HCT116 (cell line): ENCODE results near the gene OGFOD2. TPM values are rescaled to one million over a fixed set of nuclear protein-coding genes. Genes with fewer than 3 reads are reported as not detected.

ENCODE experiments used
- ATAC-seq: fragments of 200-7000 bp; cut with Tn5 transposase; 2 replicates; pipeline ENCODE4 v1.9.1; 2020; ENCODE audit warnings: mild to moderate bottlenecking, moderate library complexity
- BruUV-seq: library from RNA; stranded (reverse); fragments of 400-500 nt; replicated peaks from 2 replicates; lab custom pipeline; 2021; lab: Mats Ljungman, UMichigan
- CTCF ChIA-PET: fragments of 300-600 bp; sonication (Branson Sonifier 250); formaldehyde crosslinking; loops from one replicate; lab custom pipeline; 2021; ENCODE audit warnings: antibody characterized with exemption; lab: Charles Lee
- POLR2A ChIA-PET: fragments of 300-600, 350-600 bp; sonication (Branson Sonifier 250); formaldehyde crosslinking; loops from one replicate; lab custom pipeline; 2021; ENCODE audit warnings: antibody characterized with exemption; lab: Charles Lee
- RAD21 ChIA-PET, 2 experiments: fragments of 300-600 bp; sonication (Branson Sonifier 250); formaldehyde crosslinking; loops; one replicate each; lab custom pipeline; 2023; ENCODE audit warnings: low total read pairs in 2 of 2; ENCODE audit not compliant: uncharacterized antibody in 2 of 2, unreplicated experiment in 2 of 2, low non-redundant PET in 1 of 2; lab: Charles Lee
- DNase-seq: peaks from one replicate; pipeline ENCODE4 v3.0.0-alpha.2; 2010; ENCODE audit warnings: low read depth, low spot score
- H2AFZ ChIP-seq: fragments of 200-600 bp; shearing (Covaris generic), sonication (generic); 2 replicates; pipeline ENCODE4 v1.6.1; 2017; ENCODE audit warnings: low read depth, mixed run types, mixed read lengths, antibody characterized with exemption, low read length; ENCODE audit not compliant: poor library complexity, severe bottlenecking
- H3K27ac ChIP-seq: 2 replicates; pipeline ENCODE4 v1.5.1; 2012; ENCODE audit warnings: low read depth, low read length
- H3K27me3 ChIP-seq: fragments of 200-600 bp; sonication (generic); 2 replicates; pipeline ENCODE4 v1.6.1; 2016; ENCODE audit warnings: mixed run types, low read length, mixed read lengths; ENCODE audit not compliant: insufficient read depth
- H3K36me3 ChIP-seq, 2 experiments: fragments of 200-500 bp in 1 of 2; fragments of 200-600 bp in 1 of 2; sonication (Bioruptor generic) in 1 of 2; sonication (generic) in 1 of 2; 2 replicates each; pipeline versions ENCODE4 v1.5.1 to v1.6.1; 2014 to 2016; ENCODE audit warnings: low read length in 2 of 2, inconsistent platforms in 1 of 2, mixed read lengths in 1 of 2, mixed run types in 1 of 2; ENCODE audit not compliant: insufficient read depth in 2 of 2, control insufficient read depth in 1 of 2
- H3K4me1 ChIP-seq, 2 experiments: fragments of 200-600 bp in 1 of 2; sonication (generic) in 1 of 2; 2 replicates each; pipeline versions ENCODE4 v1.5.1 to v1.6.1; 2012 to 2017; ENCODE audit warnings: low read length in 2 of 2, inconsistent platforms in 1 of 2, mild to moderate bottlenecking in 1 of 2, mixed read lengths in 1 of 2, mixed run types in 1 of 2, moderate library complexity in 1 of 2; ENCODE audit not compliant: insufficient read depth in 2 of 2, control insufficient read depth in 1 of 2
- H3K4me2 ChIP-seq: fragments of 200-600 bp; sonication (generic); 2 replicates; pipeline ENCODE4 v1.6.1; 2017; ENCODE audit warnings: mixed run types, low read length, mixed read lengths
- H3K4me3 ChIP-seq, 2 experiments: fragments of 200-600 bp in 1 of 2; sonication (generic) in 1 of 2; replicated peaks in 1 of 2; 2 replicates each; pipeline ENCODE4 v1.5.1; 2011 to 2016; ENCODE audit warnings: low read length in 2 of 2, control low read depth in 1 of 2, low read depth in 1 of 2, mild to moderate bottlenecking in 1 of 2, mixed read lengths in 1 of 2, mixed run types in 1 of 2
- H3K79me2 ChIP-seq: fragments of 200-600 bp; sonication (generic); 2 replicates; pipeline ENCODE4 v1.6.1; 2017; ENCODE audit warnings: mild to moderate bottlenecking, mixed run types, low read length, moderate library complexity, mixed read lengths; ENCODE audit not compliant: insufficient read depth
- H3K9ac ChIP-seq: fragments of 200-600 bp; sonication (generic); 2 replicates; pipeline ENCODE4 v1.6.1; 2016; ENCODE audit warnings: low read length, mixed read lengths
- H3K9me2 ChIP-seq: fragments of 200-600 bp; sonication (generic), shearing (Covaris generic); 2 replicates; pipeline ENCODE4 v1.6.1; 2017; ENCODE audit warnings: mixed run types, mild to moderate bottlenecking, moderate library complexity; ENCODE audit not compliant: insufficient read depth
- H3K9me3 ChIP-seq, 2 experiments: fragments of 200-500 bp in 1 of 2; fragments of 200-600 bp in 1 of 2; sonication (Bioruptor generic) in 1 of 2; sonication (generic) in 1 of 2; 2 replicates each; pipeline ENCODE4 v1.6.1; 2014 to 2017; ENCODE audit warnings: low read length in 2 of 2, mixed read lengths in 2 of 2, inconsistent platforms in 1 of 2, low read depth in 1 of 2, mild to moderate bottlenecking in 1 of 2, mixed run types in 1 of 2, moderate library complexity in 1 of 2; ENCODE audit not compliant: control insufficient read depth in 1 of 2, insufficient read depth in 1 of 2
- H4K20me1 ChIP-seq: fragments of 200-600 bp; sonication (generic), shearing (Covaris generic); 2 replicates; pipeline ENCODE4 v1.6.1; 2017; ENCODE audit warnings: mixed run types, mild to moderate bottlenecking, moderate library complexity; ENCODE audit not compliant: insufficient read depth
- CEBPB ChIP-seq: IDR thresholded peaks from 2 replicates; pipeline ENCODE4 v1.6.1; 2012; ENCODE audit warnings: low read depth
- POLR2A ChIP-seq: IDR thresholded peaks from 2 replicates; pipeline ENCODE4 v1.7.0; 2011; ENCODE audit warnings: borderline replicate concordance; ENCODE audit not compliant: insufficient read depth, insufficient read length; ENCODE audit errors: extremely low read depth
- YY1 ChIP-seq: IDR thresholded peaks from 2 replicates; pipeline ENCODE4 v1.6.1; 2011; ENCODE audit warnings: low read length, low read depth, moderate library complexity, mild to moderate bottlenecking; ENCODE audit not compliant: insufficient replicate concordance; ENCODE audit errors: extremely low read depth
- intact Hi-C: fragments of 100-400 bp; cut with micrococcal nuclease; formaldehyde crosslinking; loops from 2 replicates; pipeline ENCODE4 v1.10.0; 2022
- total RNA-seq: library from RNA; stranded (reverse); gene quantifications from one replicate; pipeline ENCODE4 v1.2.1, GENCODE V29; 2021; ENCODE audit not compliant: unreplicated experiment
- TF ChIP-seq, protein P1 (sequence below): IDR thresholded peaks from 2 replicates; pipeline ENCODE4 v1.6.1; 2011; ENCODE audit warnings: mild to moderate bottlenecking, low read length, moderate library complexity; ENCODE audit not compliant: insufficient replicate concordance; ENCODE audit errors: extremely low read depth
- TF ChIP-seq, protein P2 (sequence below): IDR thresholded peaks from 2 replicates; pipeline ENCODE4 v1.6.1; 2012; ENCODE audit warnings: low read depth
- TF ChIP-seq, protein P3 (sequence below): IDR thresholded peaks from 2 replicates; pipeline ENCODE4 v1.6.1; 2012

The OGFOD2 gene
- total RNA-seq, 1 experiment from 2014 or later: 29.5 TPM

- TF ChIP-seq, protein P1, sequence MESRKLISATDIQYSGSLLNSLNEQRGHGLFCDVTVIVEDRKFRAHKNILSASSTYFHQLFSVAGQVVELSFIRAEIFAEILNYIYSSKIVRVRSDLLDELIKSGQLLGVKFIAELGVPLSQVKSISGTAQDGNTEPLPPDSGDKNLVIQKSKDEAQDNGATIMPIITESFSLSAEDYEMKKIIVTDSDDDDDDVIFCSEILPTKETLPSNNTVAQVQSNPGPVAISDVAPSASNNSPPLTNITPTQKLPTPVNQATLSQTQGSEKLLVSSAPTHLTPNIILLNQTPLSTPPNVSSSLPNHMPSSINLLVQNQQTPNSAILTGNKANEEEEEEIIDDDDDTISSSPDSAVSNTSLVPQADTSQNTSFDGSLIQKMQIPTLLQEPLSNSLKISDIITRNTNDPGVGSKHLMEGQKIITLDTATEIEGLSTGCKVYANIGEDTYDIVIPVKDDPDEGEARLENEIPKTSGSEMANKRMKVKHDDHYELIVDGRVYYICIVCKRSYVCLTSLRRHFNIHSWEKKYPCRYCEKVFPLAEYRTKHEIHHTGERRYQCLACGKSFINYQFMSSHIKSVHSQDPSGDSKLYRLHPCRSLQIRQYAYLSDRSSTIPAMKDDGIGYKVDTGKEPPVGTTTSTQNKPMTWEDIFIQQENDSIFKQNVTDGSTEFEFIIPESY: no peak
- no peak for TF ChIP-seq YY1
- no peak for TF ChIP-seq POLR2A
- TF ChIP-seq, protein P2, sequence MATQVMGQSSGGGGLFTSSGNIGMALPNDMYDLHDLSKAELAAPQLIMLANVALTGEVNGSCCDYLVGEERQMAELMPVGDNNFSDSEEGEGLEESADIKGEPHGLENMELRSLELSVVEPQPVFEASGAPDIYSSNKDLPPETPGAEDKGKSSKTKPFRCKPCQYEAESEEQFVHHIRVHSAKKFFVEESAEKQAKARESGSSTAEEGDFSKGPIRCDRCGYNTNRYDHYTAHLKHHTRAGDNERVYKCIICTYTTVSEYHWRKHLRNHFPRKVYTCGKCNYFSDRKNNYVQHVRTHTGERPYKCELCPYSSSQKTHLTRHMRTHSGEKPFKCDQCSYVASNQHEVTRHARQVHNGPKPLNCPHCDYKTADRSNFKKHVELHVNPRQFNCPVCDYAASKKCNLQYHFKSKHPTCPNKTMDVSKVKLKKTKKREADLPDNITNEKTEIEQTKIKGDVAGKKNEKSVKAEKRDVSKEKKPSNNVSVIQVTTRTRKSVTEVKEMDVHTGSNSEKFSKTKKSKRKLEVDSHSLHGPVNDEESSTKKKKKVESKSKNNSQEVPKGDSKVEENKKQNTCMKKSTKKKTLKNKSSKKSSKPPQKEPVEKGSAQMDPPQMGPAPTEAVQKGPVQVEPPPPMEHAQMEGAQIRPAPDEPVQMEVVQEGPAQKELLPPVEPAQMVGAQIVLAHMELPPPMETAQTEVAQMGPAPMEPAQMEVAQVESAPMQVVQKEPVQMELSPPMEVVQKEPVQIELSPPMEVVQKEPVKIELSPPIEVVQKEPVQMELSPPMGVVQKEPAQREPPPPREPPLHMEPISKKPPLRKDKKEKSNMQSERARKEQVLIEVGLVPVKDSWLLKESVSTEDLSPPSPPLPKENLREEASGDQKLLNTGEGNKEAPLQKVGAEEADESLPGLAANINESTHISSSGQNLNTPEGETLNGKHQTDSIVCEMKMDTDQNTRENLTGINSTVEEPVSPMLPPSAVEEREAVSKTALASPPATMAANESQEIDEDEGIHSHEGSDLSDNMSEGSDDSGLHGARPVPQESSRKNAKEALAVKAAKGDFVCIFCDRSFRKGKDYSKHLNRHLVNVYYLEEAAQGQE: no peak
- no peak for TF ChIP-seq CEBPB
- TF ChIP-seq, protein P3, sequence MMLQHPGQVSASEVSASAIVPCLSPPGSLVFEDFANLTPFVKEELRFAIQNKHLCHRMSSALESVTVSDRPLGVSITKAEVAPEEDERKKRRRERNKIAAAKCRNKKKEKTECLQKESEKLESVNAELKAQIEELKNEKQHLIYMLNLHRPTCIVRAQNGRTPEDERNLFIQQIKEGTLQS: no peak
- Histone ChIP-seq H3K9me3 (no peaks in the 10 kb centered on the region), H3K9ac (no peak overlapping the region), H3K4me2 (no peak overlapping the region), H4K20me1 (no peaks in the 10 kb centered on the region), H3K4me3 (no peak overlapping the region), H3K27ac (no peak overlapping the region), H3K4me1 (peaks cover 0 to 4% of the 10 kb centered on the region in 2 experiments; a peak in 1 of 4 replicates), H3K27me3 (no peaks in the 10 kb centered on the region), H3K36me3 (no peaks in the 10 kb centered on the region), H2AFZ (no peak overlapping the region), H3K79me2 (no peaks in the 10 kb centered on the region), H3K9me2 (no peaks in the 10 kb centered on the region)
- ChIA-PET RAD21 (no interaction called here), CTCF (no interaction called here), POLR2A (no interaction called here)
- intact Hi-C loops: no loop called here
- DNase-seq (no peak), ATAC-seq (no peak)
- BruUV-seq: no TSS peak
Measured at GRCh38 chr12:122932207-122932606, 42.8 kb upstream of the OGFOD2 start.
